GM18502 (cell line): Measurements from ENCODE around the gene CACNG5.
"Not testable (repeated sequence)": the region's sequence is repeated elsewhere in the genome, so short reads cannot be mapped to it uniquely, and the experiment has no call there.

Experiments used
- ATAC-seq: cut with Tn5 transposase; IDR thresholded peaks from one replicate; pipeline ENCODE4 v1.9.1; 2021; ENCODE audit warnings: mild to moderate bottlenecking; ENCODE audit not compliant: unreplicated experiment, poor library complexity

The CACNG5 gene

DNA sequence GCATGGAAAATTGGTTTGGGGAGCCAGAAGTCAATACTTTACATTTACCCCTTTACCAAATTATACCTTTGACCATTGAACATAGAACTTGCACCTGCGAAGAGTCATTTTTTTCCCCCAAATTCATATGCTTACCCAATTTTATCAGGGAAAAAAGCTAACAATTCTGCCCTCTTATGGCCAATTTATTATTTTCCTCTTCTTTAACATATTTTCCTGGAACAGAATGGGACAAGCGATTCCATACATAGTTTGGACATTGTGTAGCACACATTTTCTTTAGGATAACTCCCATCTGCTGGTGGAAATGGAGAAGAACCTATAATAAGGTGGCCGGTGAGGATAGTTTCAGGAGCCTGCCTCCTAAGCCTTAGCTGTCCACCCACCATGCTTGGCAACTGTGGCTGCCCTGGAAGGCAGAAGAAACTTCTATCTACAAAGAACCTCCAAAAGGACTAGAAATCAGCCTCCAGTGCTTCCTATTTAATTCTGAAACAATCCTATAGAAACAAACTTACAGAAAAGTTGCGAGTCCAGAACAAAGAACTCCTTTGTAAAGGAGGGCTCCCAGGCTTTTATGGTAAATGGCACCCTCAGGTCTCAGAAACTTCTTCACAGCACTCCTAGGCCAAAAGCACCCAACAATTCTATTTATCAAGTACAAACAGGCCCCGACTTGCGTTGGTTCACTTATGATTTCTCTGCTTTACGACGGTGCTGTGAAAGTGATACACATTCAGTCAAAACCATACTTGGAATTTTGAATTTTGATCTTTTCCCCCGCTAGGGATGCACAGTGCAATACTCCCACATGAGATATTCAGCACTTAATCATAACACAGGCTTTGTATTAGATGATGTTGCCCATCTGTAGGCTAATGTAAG is 65.5 kb downstream of the CACNG5 start:
- ATAC-seq, result no peak

- ATAC-seq, result not testable (repeated sequence)
Measured at GRCh38 chr17:66903296-66903695, 68.4 kb downstream of the CACNG5 start.

- no peak for ATAC-seq
Measured at GRCh38 chr17:66903781-66904180, 68.9 kb downstream of the CACNG5 start.

GRCh38 chr17:66904760-66905624 is 70.1 kb downstream of the CACNG5 start:
- ATAC-seq, result no peak

- ATAC-seq, result no peak
Measured at GRCh38 chr17:66906321-66907278, 71.7 kb downstream of the CACNG5 start.

DNA sequence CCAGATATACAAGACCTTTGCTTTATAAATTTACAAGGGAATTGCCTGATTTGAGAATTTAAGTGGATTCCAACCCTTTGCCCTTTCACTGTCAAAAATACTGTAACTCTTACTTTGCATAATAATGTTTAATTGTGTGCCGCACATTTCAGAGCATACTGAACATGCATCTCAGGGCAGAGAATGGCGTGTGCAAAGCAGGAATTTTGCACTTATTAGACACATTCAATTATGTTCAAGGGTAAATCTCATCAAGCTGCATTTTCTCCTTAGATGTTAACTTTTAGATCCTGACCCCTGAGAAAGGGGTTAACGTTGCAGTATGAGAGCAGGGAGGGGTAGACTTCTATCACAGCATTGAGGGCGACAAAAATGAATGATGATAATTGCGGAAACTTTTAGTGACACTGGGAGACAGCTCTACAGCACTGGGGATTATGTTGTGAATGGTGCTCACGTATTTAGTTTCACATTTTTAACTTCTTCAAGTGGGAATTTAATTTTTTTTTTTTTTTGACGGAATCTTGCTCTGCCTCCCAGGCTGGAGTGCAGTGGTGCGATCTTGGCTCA is 75.0 kb downstream of the CACNG5 start:
- no peak for ATAC-seq

- no peak for ATAC-seq
Measured at GRCh38 chr17:66910651-66911285, 75.9 kb downstream of the CACNG5 start.

DNA sequence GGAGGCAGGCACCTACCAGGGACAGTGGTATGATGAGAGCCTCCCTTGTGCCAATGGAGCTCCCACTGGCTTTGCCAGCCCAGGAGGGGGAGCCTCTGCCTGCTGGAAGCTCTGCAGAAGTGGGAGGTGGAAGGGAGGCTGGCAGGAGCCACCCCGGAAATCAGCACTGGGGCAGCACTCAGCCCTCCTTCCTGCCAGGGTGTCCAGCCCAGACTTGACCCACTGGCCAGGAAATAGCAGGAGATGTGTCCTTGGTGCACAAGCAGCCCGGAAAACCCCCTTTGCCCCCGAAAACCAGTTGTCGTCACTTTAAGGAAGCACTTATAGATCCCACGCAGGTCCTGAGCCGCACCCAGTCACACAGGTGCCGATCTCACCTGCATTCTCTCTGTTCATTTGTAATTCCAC is 80.3 kb downstream of the CACNG5 start:
- ATAC-seq, result no peak

DNA sequence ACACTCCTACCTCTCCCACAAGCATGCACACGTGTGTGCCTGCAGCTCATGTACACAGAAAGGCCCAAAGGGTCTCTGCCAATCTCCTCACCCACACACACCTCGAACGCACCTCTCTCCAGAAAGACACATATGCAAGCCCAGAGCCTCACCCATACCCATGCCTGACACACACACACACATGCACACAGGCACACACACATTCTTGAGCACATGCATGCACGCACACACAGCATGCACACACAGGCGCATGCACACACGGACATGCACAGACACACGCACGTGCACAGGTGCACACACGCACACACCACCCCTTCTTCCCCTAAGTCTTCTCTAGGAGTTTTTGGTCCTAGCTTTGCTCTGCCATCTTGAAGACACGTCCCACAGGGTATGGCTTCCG is 80.9 kb downstream of the CACNG5 start:
- no peak for ATAC-seq

DNA sequence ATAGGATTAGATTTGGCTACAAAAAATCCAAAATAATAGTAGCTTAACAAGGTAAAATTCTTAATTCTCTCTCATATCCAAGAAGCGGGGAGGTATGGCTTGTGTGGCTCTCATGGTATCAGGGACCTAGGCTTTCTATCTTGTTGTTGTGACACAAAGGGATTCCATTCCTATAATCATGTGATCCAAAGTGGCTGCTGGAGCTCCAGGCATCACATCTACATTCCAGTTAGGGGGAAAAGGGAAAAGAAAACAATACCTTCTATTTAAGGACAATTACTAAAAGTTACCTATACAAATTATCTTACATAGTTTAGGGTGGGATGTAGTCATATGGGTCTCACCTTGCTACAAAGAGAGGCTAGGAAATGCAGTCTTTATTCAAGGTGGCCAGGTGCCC is 82.0 kb downstream of the CACNG5 start:
- ATAC-seq, result no peak

- no peak for ATAC-seq
Measured at GRCh38 chr17:66918896-66919295, 84.0 kb downstream of the CACNG5 start.

GRCh38 chr17:66920435-66920834 is 85.5 kb downstream of the CACNG5 start:
- no peak for ATAC-seq

DNA sequence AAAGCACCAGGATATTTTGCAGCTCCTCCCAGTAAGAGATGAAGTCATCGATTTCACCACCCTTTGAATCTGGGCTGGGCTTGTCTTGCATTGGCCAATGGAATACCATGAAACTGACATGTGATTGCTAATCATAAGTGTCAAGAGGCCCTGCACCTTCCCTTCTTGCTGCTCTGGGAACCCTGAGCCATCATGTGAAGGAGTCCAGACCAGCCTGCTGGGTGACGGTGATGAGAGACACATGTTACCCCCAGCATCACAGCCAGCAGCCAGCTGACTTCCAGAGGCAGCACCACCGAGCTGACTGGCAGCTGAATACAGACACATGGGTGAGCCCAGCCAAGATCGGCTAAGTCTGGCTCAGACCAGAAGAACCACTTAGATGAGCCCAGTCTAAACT is 86.0 kb downstream of the CACNG5 start:
- ATAC-seq, result no peak

DNA sequence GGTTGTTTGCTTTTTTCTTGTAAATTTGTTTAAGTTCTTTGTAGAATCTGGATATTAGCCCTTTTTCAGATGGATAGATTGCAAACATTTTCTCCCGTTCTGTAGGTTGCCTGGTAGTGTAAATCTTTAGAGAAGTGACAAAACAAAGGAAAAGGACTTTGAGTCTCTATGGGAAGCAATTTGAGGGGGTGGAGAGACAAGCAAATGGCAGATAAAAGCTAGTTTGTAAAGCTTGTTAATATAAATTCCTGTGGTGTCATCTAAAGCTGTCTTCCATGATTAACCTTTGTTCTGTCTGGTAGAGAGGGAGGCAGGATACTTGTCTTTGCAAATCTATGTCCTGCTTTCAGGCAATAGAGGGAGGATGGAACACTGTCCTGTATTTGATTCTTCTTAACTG is 89.0 kb downstream of the CACNG5 start:
- ATAC-seq, result no peak

DNA sequence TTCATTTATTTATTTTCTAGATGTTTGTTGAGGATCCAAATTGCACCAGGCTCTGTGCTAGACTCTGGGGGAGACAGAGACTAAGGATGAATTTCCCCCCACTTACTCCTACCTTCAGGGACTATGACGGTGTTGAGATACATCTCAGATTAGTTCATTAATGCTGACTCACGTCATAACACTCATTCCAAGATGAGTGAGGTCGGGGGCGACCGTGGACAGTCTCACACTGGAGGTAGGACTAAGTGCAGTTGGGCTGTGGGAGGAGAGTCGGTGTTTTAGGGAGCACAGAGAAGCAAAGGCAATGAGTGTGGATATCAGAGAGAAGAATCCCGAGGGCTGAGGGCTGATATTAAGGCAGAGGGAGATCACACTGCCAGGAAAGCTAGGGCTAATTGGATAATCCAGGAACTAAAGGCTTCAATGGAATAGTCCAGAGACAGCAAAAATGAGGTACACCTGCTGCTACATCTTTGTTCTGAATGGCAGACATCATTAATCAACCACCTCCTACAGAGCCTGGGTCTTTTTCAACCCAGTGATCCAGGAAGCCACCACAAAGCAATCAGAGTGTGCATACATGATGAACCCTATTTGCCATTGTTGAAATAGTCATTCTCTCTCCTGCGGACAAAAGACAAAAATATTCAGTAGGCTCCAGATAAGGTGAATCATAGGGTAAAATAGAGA is 91.0 kb downstream of the CACNG5 start:
- no peak for ATAC-seq

- no peak for ATAC-seq
Measured at GRCh38 chr17:66928949-66929348, 94.0 kb downstream of the CACNG5 start.

DNA sequence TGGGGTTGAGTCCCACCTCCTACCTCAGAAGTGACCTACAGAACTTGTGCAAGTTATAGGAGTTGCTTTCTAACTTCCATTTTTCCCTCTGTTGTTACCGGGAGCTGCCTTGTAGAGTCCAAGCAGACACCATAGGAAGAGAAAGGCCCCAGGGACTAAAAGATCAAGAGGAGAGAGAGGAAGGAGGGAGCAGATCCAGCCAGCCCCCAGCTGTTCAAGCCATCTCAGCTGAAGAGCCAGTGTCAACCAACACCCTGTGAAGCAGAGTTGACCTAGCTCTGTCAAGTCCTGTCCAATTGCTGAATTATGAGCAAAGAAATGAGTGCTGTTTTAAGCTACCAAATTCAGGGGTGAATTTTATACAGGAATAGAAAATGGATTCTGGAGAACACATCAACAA is 94.7 kb downstream of the CACNG5 start:
- no peak for ATAC-seq

GRCh38 chr17:66930933-66931332 is 96.0 kb downstream of the CACNG5 start:
- no peak for ATAC-seq

DNA sequence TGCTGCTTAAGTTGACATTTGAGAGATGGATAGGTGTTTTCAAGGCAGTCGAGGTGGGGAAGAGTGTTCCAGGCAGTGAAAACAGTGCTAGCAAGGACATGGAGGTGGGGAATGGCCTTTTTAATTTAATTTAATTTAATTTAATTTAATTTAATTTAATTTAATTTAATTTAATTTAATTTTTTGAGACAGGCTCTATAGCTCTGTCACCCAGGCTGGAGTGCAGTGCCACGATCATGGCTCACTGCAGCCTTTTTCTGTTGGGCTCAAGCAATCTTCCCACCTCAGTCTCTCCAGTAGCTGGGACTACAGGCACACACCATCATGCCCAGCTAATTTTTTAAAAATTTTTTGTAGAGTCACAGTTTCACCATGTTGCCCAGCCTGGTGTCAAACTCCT is 97.4 kb downstream of the CACNG5 start:
- ATAC-seq, result no peak
